Measurements from ENCODE around the gene GINS1.

DNA sequence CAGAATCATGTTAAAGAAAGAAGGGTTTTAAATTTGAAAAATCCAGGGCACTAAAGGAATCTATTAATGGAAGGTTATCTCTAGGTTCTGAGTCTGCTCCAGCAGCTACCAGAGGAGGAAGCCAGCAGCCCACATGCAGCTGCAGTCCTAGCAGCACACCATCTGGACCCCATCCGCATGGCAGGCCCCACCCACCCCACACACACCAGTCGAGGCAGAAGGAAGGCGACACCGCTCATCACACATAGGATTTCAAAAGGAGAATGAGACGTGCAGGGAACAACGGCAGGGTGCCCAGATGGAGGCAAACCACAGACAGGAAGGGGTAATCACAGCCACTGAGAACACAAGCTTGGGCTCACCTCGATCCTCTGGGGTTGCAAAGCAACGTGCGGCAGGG is 78.9 kb downstream of the GINS1 start:
- TF ChIP-seq, protein P1, sequence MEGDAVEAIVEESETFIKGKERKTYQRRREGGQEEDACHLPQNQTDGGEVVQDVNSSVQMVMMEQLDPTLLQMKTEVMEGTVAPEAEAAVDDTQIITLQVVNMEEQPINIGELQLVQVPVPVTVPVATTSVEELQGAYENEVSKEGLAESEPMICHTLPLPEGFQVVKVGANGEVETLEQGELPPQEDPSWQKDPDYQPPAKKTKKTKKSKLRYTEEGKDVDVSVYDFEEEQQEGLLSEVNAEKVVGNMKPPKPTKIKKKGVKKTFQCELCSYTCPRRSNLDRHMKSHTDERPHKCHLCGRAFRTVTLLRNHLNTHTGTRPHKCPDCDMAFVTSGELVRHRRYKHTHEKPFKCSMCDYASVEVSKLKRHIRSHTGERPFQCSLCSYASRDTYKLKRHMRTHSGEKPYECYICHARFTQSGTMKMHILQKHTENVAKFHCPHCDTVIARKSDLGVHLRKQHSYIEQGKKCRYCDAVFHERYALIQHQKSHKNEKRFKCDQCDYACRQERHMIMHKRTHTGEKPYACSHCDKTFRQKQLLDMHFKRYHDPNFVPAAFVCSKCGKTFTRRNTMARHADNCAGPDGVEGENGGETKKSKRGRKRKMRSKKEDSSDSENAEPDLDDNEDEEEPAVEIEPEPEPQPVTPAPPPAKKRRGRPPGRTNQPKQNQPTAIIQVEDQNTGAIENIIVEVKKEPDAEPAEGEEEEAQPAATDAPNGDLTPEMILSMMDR (conservative IDR thresholded peaks at IDR 0.05; ENCODE audit: low read depth in 2 of 2) = no peak
- TF ChIP-seq POLR2AphosphoS5 (IDR thresholded peaks at IDR 0.05; ENCODE audit: low read depth) = no peak
